Right atrium auricular region (tissue), 2 donors: Measurements from ENCODE around the gene ARHGEF2. TPM values are rescaled to one million over a fixed set of nuclear protein-coding genes. Genes with fewer than 3 reads are reported as not detected.
A peak's percentile ranks its signal among the peaks of the same experiment; 100 is the strongest.

ENCODE experiments used
- DNase-seq: peaks from one replicate; pipeline ENCODE4 v3.0.0-alpha.2; 2019; ENCODE audit warnings: low spot score
- H3K27ac ChIP-seq, 2 donors: fragments of 200-600 bp; sonication (generic); 1 replicate in 1 of 2; 2 replicates in 1 of 2; pipeline ENCODE4 v1.5.1; 2016 to 2019
- H3K27me3 ChIP-seq, 2 donors: fragments of 200-600 bp; sonication (generic); one replicate each; pipeline versions ENCODE4 v1.5.1 to v1.6.0; 2017 to 2019
- H3K36me3 ChIP-seq: fragments of 200-600 bp; sonication (generic); one replicate; pipeline ENCODE4 v1.5.1; 2016
- H3K4me1 ChIP-seq, 2 donors: fragments of 200-600 bp; sonication (generic); one replicate each; pipeline versions ENCODE4 v1.5.1 to v1.6.0; 2017 to 2019
- H3K4me3 ChIP-seq, 2 donors: fragments of 200-600 bp; sonication (generic); 1 replicate in 1 of 2; 2 replicates in 1 of 2; pipeline ENCODE4 v1.5.1; 2017 to 2019; ENCODE audit warnings: mild to moderate bottlenecking in 1 of 2, moderate library complexity in 1 of 2
- H3K9me3 ChIP-seq, 2 donors: fragments of 200-600 bp; sonication (generic); one replicate each; pipeline ENCODE4 v1.5.1; 2019
- total RNA-seq, 2 donors: library from RNA; depleted of rRNA; stranded (reverse); fragments of >200 nt; gene quantifications; one replicate each; pipeline ENCODE4 v1.1.0, GENCODE V29; 2016
- TF ChIP-seq, protein P1 (sequence below), 2 donors: fragments of 200-600 bp; sonication (generic); IDR thresholded peaks; one replicate each; pipeline ENCODE4 v1.5.1; 2019; ENCODE audit warnings: antibody characterized with exemption in 2 of 2

The ARHGEF2 gene
- total RNA-seq, 2 donors from 2014 or later: 50.8 to 69.8 TPM

DNA sequence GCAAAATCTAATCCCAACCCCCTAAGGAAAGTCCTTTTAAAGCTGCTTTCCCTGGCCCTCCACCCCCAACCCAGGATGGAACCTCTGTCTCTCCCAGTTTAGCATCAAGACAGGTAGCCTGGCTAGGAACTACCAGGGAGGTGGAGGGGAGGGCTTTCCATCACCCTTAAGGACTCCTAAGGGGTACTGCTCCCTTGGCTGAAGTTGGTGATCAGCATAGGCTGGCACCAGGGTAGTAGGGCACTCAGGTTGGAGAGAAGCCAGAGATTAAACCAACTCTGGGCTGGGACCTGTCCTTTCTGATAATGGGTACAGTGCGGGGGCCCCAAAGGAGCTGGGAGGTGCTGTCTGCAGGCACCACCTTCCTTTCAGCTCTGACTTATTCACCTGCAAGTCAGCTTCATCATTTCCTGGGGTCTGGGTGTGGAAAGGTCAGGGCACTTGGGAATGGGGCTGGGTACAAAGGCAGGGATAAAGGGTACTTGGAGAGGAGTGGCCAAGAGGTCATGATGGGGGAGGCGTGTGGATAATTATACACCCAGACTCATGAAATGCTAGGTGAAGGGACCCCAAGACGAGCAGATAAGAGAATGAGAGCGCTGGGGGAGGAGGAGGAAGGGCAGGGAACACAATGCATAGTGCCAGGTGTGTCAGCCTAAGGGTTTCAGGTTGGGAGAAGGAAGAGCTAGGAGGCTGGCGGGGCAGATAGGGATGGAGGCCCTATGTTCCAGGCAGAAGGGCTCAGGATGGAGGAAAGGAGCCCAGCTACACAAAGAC lies 1.2 kb downstream of the ARHGEF2 start:
- TF ChIP-seq, protein P1, sequence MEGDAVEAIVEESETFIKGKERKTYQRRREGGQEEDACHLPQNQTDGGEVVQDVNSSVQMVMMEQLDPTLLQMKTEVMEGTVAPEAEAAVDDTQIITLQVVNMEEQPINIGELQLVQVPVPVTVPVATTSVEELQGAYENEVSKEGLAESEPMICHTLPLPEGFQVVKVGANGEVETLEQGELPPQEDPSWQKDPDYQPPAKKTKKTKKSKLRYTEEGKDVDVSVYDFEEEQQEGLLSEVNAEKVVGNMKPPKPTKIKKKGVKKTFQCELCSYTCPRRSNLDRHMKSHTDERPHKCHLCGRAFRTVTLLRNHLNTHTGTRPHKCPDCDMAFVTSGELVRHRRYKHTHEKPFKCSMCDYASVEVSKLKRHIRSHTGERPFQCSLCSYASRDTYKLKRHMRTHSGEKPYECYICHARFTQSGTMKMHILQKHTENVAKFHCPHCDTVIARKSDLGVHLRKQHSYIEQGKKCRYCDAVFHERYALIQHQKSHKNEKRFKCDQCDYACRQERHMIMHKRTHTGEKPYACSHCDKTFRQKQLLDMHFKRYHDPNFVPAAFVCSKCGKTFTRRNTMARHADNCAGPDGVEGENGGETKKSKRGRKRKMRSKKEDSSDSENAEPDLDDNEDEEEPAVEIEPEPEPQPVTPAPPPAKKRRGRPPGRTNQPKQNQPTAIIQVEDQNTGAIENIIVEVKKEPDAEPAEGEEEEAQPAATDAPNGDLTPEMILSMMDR (IDR thresholded peaks at IDR 0.05): no peak
- no peaks in the 10 kb centered on the region for H3K9me3 ChIP-seq
- H3K4me3 ChIP-seq: peak overlapping the region; percentile 87 to 97
- no peaks in the 10 kb centered on the region for H3K27me3 ChIP-seq
- peak overlapping the region; percentile 96 to 98 for H3K27ac ChIP-seq
- H3K36me3 ChIP-seq: no peaks in the 10 kb centered on the region
- peaks cover 0 to 89% of the 10 kb centered on the region in 2 donors for H3K4me1 ChIP-seq
- no peak for DNase-seq

DNA sequence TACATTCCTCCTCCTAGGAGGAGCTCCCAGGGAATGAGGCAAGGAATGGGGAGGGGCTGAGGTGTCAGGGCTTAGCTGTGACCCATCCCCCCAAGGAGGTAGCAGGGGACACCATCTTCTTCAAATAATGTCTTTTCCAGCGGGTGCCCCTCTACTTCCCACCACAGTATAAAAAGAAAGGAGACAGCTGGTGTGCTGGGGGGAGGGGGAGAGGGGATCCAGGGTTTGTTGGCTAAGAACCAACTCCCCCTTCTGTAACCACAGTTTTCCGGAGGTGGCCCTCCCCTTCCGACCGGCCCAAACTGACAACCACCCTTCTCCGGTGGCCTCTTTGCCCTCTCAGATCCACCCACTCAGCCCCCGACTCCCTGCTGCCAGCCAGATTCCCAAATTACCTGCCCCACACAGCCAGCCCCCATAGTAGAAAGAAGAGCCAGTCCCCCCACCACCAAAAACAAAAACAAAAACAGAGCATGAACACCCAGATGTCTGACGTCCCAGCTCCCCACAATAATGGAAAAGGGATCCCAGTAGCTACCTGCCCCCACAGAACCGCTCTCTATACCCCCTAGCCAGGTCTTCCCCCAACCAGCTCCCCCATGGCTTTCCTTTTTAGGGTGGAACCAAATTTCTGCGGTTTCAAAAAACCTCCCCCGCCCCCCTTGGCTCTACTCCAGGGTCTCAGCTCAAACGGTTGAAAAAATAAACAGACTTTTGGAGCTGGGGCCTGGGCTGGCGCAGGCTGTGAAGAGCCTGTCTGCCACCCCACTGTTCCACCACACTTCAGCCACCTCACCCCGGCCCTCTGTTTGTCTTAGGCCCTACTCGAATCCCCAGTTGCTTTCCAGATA lies 2.1 kb downstream of the ARHGEF2 start:
- H3K4me1 ChIP-seq: peaks cover 0 to 89% of the 10 kb centered on the region in 2 donors
- DNase-seq: peak; percentile 74

DNA sequence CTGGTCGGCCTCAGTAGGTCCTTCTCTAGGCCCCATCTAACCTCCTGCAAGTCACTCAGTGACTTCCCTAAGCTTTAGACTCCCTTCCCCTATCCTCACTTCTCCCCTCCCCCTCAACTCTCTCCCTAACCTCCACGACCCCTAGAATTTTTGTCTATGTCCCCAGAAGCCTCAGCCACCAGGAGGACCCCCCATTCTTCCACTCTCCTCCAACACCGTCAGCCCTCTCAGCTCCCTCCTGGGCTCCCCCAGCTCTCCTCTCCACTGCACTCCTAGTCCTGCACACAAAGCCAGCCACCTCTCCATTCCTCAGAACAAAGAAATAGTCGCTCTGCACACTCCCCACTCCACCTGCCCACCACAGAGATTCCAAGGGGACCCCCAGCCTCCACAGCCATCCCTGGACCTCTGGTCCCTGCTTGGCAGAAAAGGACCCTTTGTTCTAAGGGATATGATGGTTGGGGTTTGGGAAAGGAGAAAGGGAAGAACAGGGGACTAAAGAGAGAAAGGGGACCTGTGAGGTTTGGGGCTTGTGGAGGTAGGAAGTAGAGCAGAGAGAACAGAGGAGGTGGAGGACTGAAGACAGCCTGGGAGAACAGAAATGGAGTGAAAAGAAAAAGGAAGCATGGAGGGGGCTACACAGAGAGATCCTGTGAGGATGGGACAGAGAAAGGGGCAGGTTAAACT lies 2.8 kb downstream of the ARHGEF2 start:
- Histone ChIP-seq H3K4me3 (peak overlapping the region; percentile 87 to 97), H3K27me3 (no peaks in the 10 kb centered on the region), H3K36me3 (no peaks in the 10 kb centered on the region), H3K4me1 (peaks cover 0 to 89% of the 10 kb centered on the region in 2 donors), H3K9me3 (no peaks in the 10 kb centered on the region), H3K27ac (peak overlapping the region; percentile 96 to 98)
- DNase-seq: no peak
- TF ChIP-seq, protein P1 (IDR thresholded peaks at IDR 0.05): no peak

More for the DNA sequence above, 2.1 kb downstream of the ARHGEF2 start:
- peak overlapping the region; percentile 96 to 98 for H3K27ac ChIP-seq
- H3K4me3 ChIP-seq: peak overlapping the region; percentile 87 to 97
- no peaks in the 10 kb centered on the region for H3K9me3 ChIP-seq
- TF ChIP-seq, protein P1 (IDR thresholded peaks at IDR 0.05): no peak
- H3K27me3 ChIP-seq: no peaks in the 10 kb centered on the region
- H3K36me3 ChIP-seq: no peaks in the 10 kb centered on the region

DNA sequence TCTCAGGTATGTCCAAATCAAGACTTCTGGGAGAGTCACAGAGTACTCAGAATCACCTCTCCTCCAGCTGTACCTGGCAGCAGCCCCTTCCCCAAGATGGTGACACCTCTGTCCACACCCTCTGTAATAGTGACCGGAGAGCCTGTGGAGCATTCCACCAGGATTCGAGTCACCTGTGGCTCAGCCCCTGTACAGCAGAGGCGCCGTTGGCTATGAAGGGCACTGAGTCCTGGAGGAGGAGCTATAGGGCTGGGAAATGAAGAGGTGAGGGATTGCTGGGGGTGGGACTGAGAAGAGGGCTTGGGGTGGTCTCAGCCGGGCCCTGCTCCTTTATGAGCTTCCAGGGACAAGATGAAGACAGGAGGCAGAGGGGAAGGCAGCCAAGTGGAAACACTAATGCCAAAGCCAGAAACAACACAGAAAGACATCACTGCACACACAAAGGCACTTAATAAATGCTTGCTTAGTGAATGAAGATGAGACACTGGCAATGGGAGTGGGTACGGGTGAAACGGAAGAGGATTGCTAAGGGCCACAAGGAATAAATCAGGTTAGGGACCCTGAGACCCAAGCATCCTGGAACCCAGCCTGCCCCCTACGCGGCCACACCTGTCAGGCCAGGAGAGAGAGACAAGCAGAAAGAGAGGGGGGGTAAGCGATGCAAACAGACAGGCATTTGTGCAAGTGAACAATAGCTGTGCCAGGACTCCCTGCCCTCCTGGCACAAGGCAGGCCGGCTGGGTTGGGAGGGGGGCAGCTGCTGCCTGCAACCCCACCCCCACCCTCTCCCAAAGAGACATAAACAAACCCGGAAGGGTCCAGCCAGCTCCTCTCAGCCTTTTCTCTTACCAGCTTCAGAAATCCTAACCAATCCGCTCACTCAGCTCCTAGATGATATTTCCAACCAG lies 3.9 kb downstream of the ARHGEF2 start:
- TF ChIP-seq, protein P1 (IDR thresholded peaks at IDR 0.05): no peak
- no peaks in the 10 kb centered on the region for H3K36me3 ChIP-seq
- peak overlapping the region; percentile 96 to 98 for H3K27ac ChIP-seq
- no peaks in the 10 kb centered on the region for H3K27me3 ChIP-seq
- no peaks in the 10 kb centered on the region for H3K9me3 ChIP-seq
- no peak for DNase-seq
- H3K4me3 ChIP-seq: peak overlapping the region; percentile 87 to 97
- peaks cover 0 to 89% of the 10 kb centered on the region in 2 donors for H3K4me1 ChIP-seq

DNA sequence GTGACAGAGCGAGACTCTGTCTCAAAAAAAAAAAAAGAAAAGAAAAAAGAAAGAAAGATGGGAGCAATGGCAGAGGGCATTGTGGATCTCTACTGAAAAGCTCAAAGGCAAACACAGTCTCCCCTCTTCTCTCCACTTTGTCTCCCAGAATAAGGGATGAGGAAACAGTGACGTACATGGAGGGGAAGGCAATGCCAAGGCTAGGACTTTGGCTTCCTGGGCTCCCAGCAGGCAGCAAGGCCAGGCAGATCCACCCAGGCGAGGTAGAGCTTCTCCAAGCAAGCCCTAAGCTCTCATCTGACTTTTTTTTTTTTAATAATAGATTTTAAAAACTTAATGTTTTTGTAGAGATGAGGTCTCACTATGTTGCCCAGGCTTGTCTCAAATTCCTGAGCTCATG lies 4.6 kb downstream of the ARHGEF2 start:
- DNase-seq: no peak
- Histone ChIP-seq H3K36me3 (no peaks in the 10 kb centered on the region), H3K27ac (peak overlapping the region; percentile 96 to 98), H3K27me3 (no peaks in the 10 kb centered on the region), H3K4me3 (peak overlapping the region in 1 of 2 donors; percentile 0), H3K4me1 (peaks cover 0 to 89% of the 10 kb centered on the region in 2 donors), H3K9me3 (no peaks in the 10 kb centered on the region)
- TF ChIP-seq, protein P1 (IDR thresholded peaks at IDR 0.05): no peak
